ENCODE results near the gene TBC1D5.

DNA sequence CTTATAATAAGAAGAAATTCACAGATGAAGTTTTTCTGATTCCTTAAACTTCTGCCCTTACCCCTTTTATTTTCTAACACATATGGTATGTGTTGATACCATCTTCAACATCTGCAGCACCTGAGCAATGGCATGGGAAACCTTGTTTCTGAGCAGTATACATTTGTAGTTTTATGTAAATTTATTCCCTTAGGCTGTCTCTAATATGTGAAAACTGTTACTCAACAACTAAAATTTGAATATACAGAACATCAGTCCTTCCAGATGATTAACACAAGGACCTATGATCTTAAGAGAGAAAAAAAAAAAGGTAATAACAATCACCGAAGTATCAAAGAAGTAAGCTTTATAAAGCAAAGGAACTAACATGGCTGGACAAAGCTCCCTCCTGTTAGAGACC is 190.5 kb downstream of the TBC1D5 start:
- TF ChIP-seq, protein P1, sequence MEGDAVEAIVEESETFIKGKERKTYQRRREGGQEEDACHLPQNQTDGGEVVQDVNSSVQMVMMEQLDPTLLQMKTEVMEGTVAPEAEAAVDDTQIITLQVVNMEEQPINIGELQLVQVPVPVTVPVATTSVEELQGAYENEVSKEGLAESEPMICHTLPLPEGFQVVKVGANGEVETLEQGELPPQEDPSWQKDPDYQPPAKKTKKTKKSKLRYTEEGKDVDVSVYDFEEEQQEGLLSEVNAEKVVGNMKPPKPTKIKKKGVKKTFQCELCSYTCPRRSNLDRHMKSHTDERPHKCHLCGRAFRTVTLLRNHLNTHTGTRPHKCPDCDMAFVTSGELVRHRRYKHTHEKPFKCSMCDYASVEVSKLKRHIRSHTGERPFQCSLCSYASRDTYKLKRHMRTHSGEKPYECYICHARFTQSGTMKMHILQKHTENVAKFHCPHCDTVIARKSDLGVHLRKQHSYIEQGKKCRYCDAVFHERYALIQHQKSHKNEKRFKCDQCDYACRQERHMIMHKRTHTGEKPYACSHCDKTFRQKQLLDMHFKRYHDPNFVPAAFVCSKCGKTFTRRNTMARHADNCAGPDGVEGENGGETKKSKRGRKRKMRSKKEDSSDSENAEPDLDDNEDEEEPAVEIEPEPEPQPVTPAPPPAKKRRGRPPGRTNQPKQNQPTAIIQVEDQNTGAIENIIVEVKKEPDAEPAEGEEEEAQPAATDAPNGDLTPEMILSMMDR (IDR thresholded peaks at IDR 0.05; ENCODE audit: low read depth, low read length, poor library complexity, severe bottlenecking), result no peak
- no peak for TF ChIP-seq EZH2phosphoT487 (IDR thresholded peaks at IDR 0.05; ENCODE audit: borderline replicate concordance, low read length)
